HCT116 (cell line): Measurements from ENCODE around the gene FAM98B. TPM values are rescaled to one million over a fixed set of nuclear protein-coding genes. Genes with fewer than 3 reads are reported as not detected.

Source experiments
- ATAC-seq: fragments of 200-7000 bp; cut with Tn5 transposase; 2 replicates; pipeline ENCODE4 v1.9.1; 2020; ENCODE audit warnings: mild to moderate bottlenecking, moderate library complexity
- BruUV-seq: library from RNA; stranded (reverse); fragments of 400-500 nt; replicated peaks from 2 replicates; lab custom pipeline; 2021; lab: Mats Ljungman, UMichigan
- CTCF ChIA-PET: fragments of 300-600 bp; sonication (Branson Sonifier 250); formaldehyde crosslinking; loops from one replicate; lab custom pipeline; 2021; ENCODE audit warnings: antibody characterized with exemption; lab: Charles Lee
- POLR2A ChIA-PET: fragments of 300-600, 350-600 bp; sonication (Branson Sonifier 250); formaldehyde crosslinking; loops from one replicate; lab custom pipeline; 2021; ENCODE audit warnings: antibody characterized with exemption; lab: Charles Lee
- RAD21 ChIA-PET, 2 experiments: fragments of 300-600 bp; sonication (Branson Sonifier 250); formaldehyde crosslinking; loops; one replicate each; lab custom pipeline; 2023; ENCODE audit warnings: low total read pairs in 2 of 2; ENCODE audit not compliant: uncharacterized antibody in 2 of 2, unreplicated experiment in 2 of 2, low non-redundant PET in 1 of 2; lab: Charles Lee
- DNase-seq: peaks from one replicate; pipeline ENCODE4 v3.0.0-alpha.2; 2010; ENCODE audit warnings: low read depth, low spot score
- H2AFZ ChIP-seq: fragments of 200-600 bp; shearing (Covaris generic), sonication (generic); 2 replicates; pipeline ENCODE4 v1.6.1; 2017; ENCODE audit warnings: low read depth, mixed run types, mixed read lengths, antibody characterized with exemption, low read length; ENCODE audit not compliant: poor library complexity, severe bottlenecking
- H3K27ac ChIP-seq: 2 replicates; pipeline ENCODE4 v1.5.1; 2012; ENCODE audit warnings: low read depth, low read length
- H3K27me3 ChIP-seq: fragments of 200-600 bp; sonication (generic); 2 replicates; pipeline ENCODE4 v1.6.1; 2016; ENCODE audit warnings: mixed run types, low read length, mixed read lengths; ENCODE audit not compliant: insufficient read depth
- H3K36me3 ChIP-seq, 2 experiments: fragments of 200-500 bp in 1 of 2; fragments of 200-600 bp in 1 of 2; sonication (Bioruptor generic) in 1 of 2; sonication (generic) in 1 of 2; 2 replicates each; pipeline versions ENCODE4 v1.5.1 to v1.6.1; 2014 to 2016; ENCODE audit warnings: low read length in 2 of 2, inconsistent platforms in 1 of 2, mixed read lengths in 1 of 2, mixed run types in 1 of 2; ENCODE audit not compliant: insufficient read depth in 2 of 2, control insufficient read depth in 1 of 2
- H3K4me1 ChIP-seq, 2 experiments: fragments of 200-600 bp in 1 of 2; sonication (generic) in 1 of 2; 2 replicates each; pipeline versions ENCODE4 v1.5.1 to v1.6.1; 2012 to 2017; ENCODE audit warnings: low read length in 2 of 2, inconsistent platforms in 1 of 2, mild to moderate bottlenecking in 1 of 2, mixed read lengths in 1 of 2, mixed run types in 1 of 2, moderate library complexity in 1 of 2; ENCODE audit not compliant: insufficient read depth in 2 of 2, control insufficient read depth in 1 of 2
- H3K4me2 ChIP-seq: fragments of 200-600 bp; sonication (generic); 2 replicates; pipeline ENCODE4 v1.6.1; 2017; ENCODE audit warnings: mixed run types, low read length, mixed read lengths
- H3K4me3 ChIP-seq, 2 experiments: fragments of 200-600 bp in 1 of 2; sonication (generic) in 1 of 2; replicated peaks in 1 of 2; 2 replicates each; pipeline ENCODE4 v1.5.1; 2011 to 2016; ENCODE audit warnings: low read length in 2 of 2, control low read depth in 1 of 2, low read depth in 1 of 2, mild to moderate bottlenecking in 1 of 2, mixed read lengths in 1 of 2, mixed run types in 1 of 2
- H3K79me2 ChIP-seq: fragments of 200-600 bp; sonication (generic); 2 replicates; pipeline ENCODE4 v1.6.1; 2017; ENCODE audit warnings: mild to moderate bottlenecking, mixed run types, low read length, moderate library complexity, mixed read lengths; ENCODE audit not compliant: insufficient read depth
- H3K9ac ChIP-seq: fragments of 200-600 bp; sonication (generic); 2 replicates; pipeline ENCODE4 v1.6.1; 2016; ENCODE audit warnings: low read length, mixed read lengths
- H3K9me2 ChIP-seq: fragments of 200-600 bp; sonication (generic), shearing (Covaris generic); 2 replicates; pipeline ENCODE4 v1.6.1; 2017; ENCODE audit warnings: mixed run types, mild to moderate bottlenecking, moderate library complexity; ENCODE audit not compliant: insufficient read depth
- H3K9me3 ChIP-seq, 2 experiments: fragments of 200-500 bp in 1 of 2; fragments of 200-600 bp in 1 of 2; sonication (Bioruptor generic) in 1 of 2; sonication (generic) in 1 of 2; 2 replicates each; pipeline ENCODE4 v1.6.1; 2014 to 2017; ENCODE audit warnings: low read length in 2 of 2, mixed read lengths in 2 of 2, inconsistent platforms in 1 of 2, low read depth in 1 of 2, mild to moderate bottlenecking in 1 of 2, mixed run types in 1 of 2, moderate library complexity in 1 of 2; ENCODE audit not compliant: control insufficient read depth in 1 of 2, insufficient read depth in 1 of 2
- H4K20me1 ChIP-seq: fragments of 200-600 bp; sonication (generic), shearing (Covaris generic); 2 replicates; pipeline ENCODE4 v1.6.1; 2017; ENCODE audit warnings: mixed run types, mild to moderate bottlenecking, moderate library complexity; ENCODE audit not compliant: insufficient read depth
- CBX3 ChIP-seq: IDR thresholded peaks from 2 replicates; pipeline ENCODE4 v1.6.1; 2012; ENCODE audit warnings: low read depth
- CEBPB ChIP-seq: IDR thresholded peaks from 2 replicates; pipeline ENCODE4 v1.6.1; 2012; ENCODE audit warnings: low read depth
- EGR1 ChIP-seq: IDR thresholded peaks from 2 replicates; pipeline ENCODE4 v1.6.1; 2012; ENCODE audit warnings: low read depth
- EZH2 ChIP-seq: fragments of 200-600 bp; sonication (generic); IDR thresholded peaks from 2 replicates; pipeline ENCODE4 v1.6.1; 2017; ENCODE audit warnings: antibody characterized with exemption, mixed run types
- EZH2phosphoT487 ChIP-seq: fragments of 200-600 bp; IDR thresholded peaks from 2 replicates; pipeline ENCODE4 v1.6.1; 2018; ENCODE audit warnings: antibody characterized with exemption, borderline replicate concordance
- FOSL1 ChIP-seq: IDR thresholded peaks from 2 replicates; pipeline ENCODE4 v1.6.1; 2012; ENCODE audit warnings: low read depth
- JUND ChIP-seq: IDR thresholded peaks from 2 replicates; pipeline ENCODE4 v1.6.1; 2012
- POLR2A ChIP-seq: IDR thresholded peaks from 2 replicates; pipeline ENCODE4 v1.7.0; 2011; ENCODE audit warnings: borderline replicate concordance; ENCODE audit not compliant: insufficient read depth, insufficient read length; ENCODE audit errors: extremely low read depth
- RAD21 ChIP-seq: IDR thresholded peaks from 2 replicates; pipeline ENCODE4 v1.6.1; 2012; ENCODE audit warnings: low read depth, mild to moderate bottlenecking
- SIN3A ChIP-seq: IDR thresholded peaks from 2 replicates; pipeline ENCODE4 v1.6.1; 2012; ENCODE audit warnings: low read depth
- SP1 ChIP-seq: IDR thresholded peaks from 2 replicates; pipeline ENCODE4 v1.6.1; 2012; ENCODE audit warnings: low read depth
- SRF ChIP-seq: IDR thresholded peaks from 2 replicates; pipeline ENCODE4 v1.6.1; 2012; ENCODE audit warnings: low read depth
- TCF7L2 ChIP-seq: IDR thresholded peaks from 2 replicates; pipeline ENCODE4 v1.7.0; 2011; ENCODE audit warnings: borderline replicate concordance, inconsistent platforms; ENCODE audit not compliant: insufficient read depth, insufficient read length; ENCODE audit errors: extremely low read depth
- YY1 ChIP-seq: IDR thresholded peaks from 2 replicates; pipeline ENCODE4 v1.6.1; 2011; ENCODE audit warnings: low read length, low read depth, moderate library complexity, mild to moderate bottlenecking; ENCODE audit not compliant: insufficient replicate concordance; ENCODE audit errors: extremely low read depth
- ZFX ChIP-seq: fragments of 450-650 bp; IDR thresholded peaks from 2 replicates; pipeline ENCODE4 v1.6.1; 2017
- ZNF274 ChIP-seq: fragments of 200-500 bp; sonication (Bioruptor generic); IDR thresholded peaks from 2 replicates; pipeline ENCODE4 v1.6.1; 2014; ENCODE audit warnings: mild to moderate bottlenecking, low read depth, low read length, inconsistent platforms
- intact Hi-C: fragments of 100-400 bp; cut with micrococcal nuclease; formaldehyde crosslinking; loops from 2 replicates; pipeline ENCODE4 v1.10.0; 2022
- total RNA-seq: library from RNA; stranded (reverse); gene quantifications from one replicate; pipeline ENCODE4 v1.2.1, GENCODE V29; 2021; ENCODE audit not compliant: unreplicated experiment
- TF ChIP-seq, protein P1 (sequence below): IDR thresholded peaks from 2 replicates; pipeline ENCODE4 v1.6.1; 2012; ENCODE audit warnings: low read depth
- TF ChIP-seq, protein P2 (sequence below), 3 experiments: fragments of 200-600 bp in 1 of 3; sonication (generic) in 1 of 3; IDR thresholded peaks in 2 of 3; conservative IDR thresholded peaks in 1 of 3; 2 replicates each; pipeline ENCODE4 v1.5.1; 2012 to 2017; ENCODE audit warnings: low read depth in 2 of 3, low read length in 2 of 3, antibody characterized with exemption in 1 of 3, borderline replicate concordance in 1 of 3, control low read depth in 1 of 3, mild to moderate bottlenecking in 1 of 3, mixed read lengths in 1 of 3, mixed run types in 1 of 3, moderate library complexity in 1 of 3; ENCODE audit not compliant: insufficient read depth in 1 of 3
- TF ChIP-seq, protein P3 (sequence below): IDR thresholded peaks from 2 replicates; pipeline ENCODE4 v1.6.1; 2011; ENCODE audit warnings: mild to moderate bottlenecking, low read length, moderate library complexity; ENCODE audit not compliant: insufficient replicate concordance; ENCODE audit errors: extremely low read depth

The FAM98B gene
- total RNA-seq, 1 experiment from 2014 or later = 44.3 TPM

DNA sequence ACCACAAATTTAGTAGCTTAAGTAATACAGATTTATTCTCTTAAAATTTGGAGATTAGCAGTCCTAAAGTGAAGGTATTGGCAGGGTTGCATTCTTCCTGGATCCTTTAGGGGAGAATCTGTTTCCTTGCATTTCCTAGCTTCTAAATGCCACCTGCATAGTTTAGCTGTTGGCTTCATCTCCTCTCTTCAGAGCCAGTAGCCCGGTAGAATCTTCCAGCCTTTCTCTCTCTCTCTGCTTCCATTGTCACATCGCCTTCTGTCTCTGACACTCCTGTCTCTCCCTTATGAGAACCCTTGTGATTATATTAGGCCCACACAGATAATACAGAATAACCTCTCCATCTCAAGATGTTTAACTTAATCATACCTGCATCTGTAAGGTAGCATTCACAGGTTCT lies 21.4 kb downstream of the FAM98B start (continued):
- TF ChIP-seq, protein P1, sequence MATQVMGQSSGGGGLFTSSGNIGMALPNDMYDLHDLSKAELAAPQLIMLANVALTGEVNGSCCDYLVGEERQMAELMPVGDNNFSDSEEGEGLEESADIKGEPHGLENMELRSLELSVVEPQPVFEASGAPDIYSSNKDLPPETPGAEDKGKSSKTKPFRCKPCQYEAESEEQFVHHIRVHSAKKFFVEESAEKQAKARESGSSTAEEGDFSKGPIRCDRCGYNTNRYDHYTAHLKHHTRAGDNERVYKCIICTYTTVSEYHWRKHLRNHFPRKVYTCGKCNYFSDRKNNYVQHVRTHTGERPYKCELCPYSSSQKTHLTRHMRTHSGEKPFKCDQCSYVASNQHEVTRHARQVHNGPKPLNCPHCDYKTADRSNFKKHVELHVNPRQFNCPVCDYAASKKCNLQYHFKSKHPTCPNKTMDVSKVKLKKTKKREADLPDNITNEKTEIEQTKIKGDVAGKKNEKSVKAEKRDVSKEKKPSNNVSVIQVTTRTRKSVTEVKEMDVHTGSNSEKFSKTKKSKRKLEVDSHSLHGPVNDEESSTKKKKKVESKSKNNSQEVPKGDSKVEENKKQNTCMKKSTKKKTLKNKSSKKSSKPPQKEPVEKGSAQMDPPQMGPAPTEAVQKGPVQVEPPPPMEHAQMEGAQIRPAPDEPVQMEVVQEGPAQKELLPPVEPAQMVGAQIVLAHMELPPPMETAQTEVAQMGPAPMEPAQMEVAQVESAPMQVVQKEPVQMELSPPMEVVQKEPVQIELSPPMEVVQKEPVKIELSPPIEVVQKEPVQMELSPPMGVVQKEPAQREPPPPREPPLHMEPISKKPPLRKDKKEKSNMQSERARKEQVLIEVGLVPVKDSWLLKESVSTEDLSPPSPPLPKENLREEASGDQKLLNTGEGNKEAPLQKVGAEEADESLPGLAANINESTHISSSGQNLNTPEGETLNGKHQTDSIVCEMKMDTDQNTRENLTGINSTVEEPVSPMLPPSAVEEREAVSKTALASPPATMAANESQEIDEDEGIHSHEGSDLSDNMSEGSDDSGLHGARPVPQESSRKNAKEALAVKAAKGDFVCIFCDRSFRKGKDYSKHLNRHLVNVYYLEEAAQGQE = no peak
- TF ChIP-seq RAD21 (no peak), CBX3 (no peak), FOSL1 (no peak), SRF (no peak), YY1 (no peak), POLR2A (no peak)
- TF ChIP-seq, all 23 proteins: peak for 0

DNA sequence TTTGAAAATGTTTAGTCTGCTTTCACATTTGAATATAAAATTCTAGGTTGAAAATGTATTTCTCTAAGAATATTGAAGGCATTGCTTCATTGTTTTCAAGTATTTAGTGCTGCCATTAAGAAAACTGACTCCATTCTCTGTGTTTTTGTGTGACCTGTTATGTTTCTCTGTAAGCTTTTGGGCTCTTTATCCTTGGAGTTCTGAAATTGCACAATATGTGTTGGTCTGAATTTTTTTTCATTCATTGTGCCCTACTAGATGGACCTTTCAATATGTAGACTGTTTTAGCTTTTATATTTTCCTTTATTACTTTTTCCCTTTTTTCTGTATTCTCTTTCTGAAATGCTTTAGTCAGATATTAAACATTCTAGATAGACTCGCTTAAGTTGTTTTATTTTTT lies 22.2 kb downstream of the FAM98B start:
- H3K4me2 ChIP-seq = no peak overlapping the region
- CTCF ChIA-PET = no interaction called here
- ATAC-seq = no peak
- no peaks in the 10 kb centered on the region for H4K20me1 ChIP-seq
- RAD21 ChIA-PET = no interaction called here
- DNase-seq = no peak
- H3K9me2 ChIP-seq = no peaks in the 10 kb centered on the region
- BruUV-seq = no TSS peak
- no peaks in the 10 kb centered on the region for H3K4me1 ChIP-seq
- H3K9ac ChIP-seq = no peak overlapping the region
- no peaks in the 10 kb centered on the region for H3K27me3 ChIP-seq
- peaks cover 6% of the 10 kb centered on the region; the same call in 1 of the 2 replicates for H3K79me2 ChIP-seq
- H2AFZ ChIP-seq = no peak overlapping the region
- no peak overlapping the region for H3K4me3 ChIP-seq
- H3K36me3 ChIP-seq = peaks cover 15 to 32% of the 10 kb centered on the region in 2 experiments; a peak in 3 of 4 replicates
- no peak overlapping the region for H3K27ac ChIP-seq
- POLR2A ChIA-PET = no interaction called here
- H3K9me3 ChIP-seq = no peaks in the 10 kb centered on the region
- intact Hi-C loops = no loop called here
- no peak for TF ChIP-seq FOSL1
- TF ChIP-seq ZNF274 = no peak
- no peak for TF ChIP-seq CEBPB
- no peak for TF ChIP-seq SP1
- TF ChIP-seq, protein P2, sequence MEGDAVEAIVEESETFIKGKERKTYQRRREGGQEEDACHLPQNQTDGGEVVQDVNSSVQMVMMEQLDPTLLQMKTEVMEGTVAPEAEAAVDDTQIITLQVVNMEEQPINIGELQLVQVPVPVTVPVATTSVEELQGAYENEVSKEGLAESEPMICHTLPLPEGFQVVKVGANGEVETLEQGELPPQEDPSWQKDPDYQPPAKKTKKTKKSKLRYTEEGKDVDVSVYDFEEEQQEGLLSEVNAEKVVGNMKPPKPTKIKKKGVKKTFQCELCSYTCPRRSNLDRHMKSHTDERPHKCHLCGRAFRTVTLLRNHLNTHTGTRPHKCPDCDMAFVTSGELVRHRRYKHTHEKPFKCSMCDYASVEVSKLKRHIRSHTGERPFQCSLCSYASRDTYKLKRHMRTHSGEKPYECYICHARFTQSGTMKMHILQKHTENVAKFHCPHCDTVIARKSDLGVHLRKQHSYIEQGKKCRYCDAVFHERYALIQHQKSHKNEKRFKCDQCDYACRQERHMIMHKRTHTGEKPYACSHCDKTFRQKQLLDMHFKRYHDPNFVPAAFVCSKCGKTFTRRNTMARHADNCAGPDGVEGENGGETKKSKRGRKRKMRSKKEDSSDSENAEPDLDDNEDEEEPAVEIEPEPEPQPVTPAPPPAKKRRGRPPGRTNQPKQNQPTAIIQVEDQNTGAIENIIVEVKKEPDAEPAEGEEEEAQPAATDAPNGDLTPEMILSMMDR (IDR thresholded peaks at IDR 0.05 in 2 of 3, conservative IDR thresholded peaks at IDR 0.05 in 1 of 3; ENCODE audit: borderline replicate concordance in 1 of 3, insufficient read depth in 1 of 3, low read depth in 2 of 3, low read length in 2 of 3) = no peak
- TF ChIP-seq SIN3A = no peak
- no peak for TF ChIP-seq YY1
- no peak for TF ChIP-seq EZH2phosphoT487
- no peak for TF ChIP-seq RAD21
- TF ChIP-seq POLR2A = no peak
- no peak for TF ChIP-seq TCF7L2
- TF ChIP-seq ZFX = no peak
- no peak for TF ChIP-seq JUND
- TF ChIP-seq EGR1 = no peak
- no peak for TF ChIP-seq EZH2
- TF ChIP-seq, protein P3, sequence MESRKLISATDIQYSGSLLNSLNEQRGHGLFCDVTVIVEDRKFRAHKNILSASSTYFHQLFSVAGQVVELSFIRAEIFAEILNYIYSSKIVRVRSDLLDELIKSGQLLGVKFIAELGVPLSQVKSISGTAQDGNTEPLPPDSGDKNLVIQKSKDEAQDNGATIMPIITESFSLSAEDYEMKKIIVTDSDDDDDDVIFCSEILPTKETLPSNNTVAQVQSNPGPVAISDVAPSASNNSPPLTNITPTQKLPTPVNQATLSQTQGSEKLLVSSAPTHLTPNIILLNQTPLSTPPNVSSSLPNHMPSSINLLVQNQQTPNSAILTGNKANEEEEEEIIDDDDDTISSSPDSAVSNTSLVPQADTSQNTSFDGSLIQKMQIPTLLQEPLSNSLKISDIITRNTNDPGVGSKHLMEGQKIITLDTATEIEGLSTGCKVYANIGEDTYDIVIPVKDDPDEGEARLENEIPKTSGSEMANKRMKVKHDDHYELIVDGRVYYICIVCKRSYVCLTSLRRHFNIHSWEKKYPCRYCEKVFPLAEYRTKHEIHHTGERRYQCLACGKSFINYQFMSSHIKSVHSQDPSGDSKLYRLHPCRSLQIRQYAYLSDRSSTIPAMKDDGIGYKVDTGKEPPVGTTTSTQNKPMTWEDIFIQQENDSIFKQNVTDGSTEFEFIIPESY = no peak
- no peak for TF ChIP-seq CBX3
